IPS-15b (cell line): ENCODE measurements around the gene NFIA.

ENCODE experiments used
- H3K27me3 ChIP-seq: one replicate; pipeline ENCODE4 v1.6.1; 2013; ENCODE audit warnings: low read length; ENCODE audit not compliant: control insufficient read depth, insufficient read depth
- H3K36me3 ChIP-seq: one replicate; pipeline ENCODE4 v1.6.1; 2013; ENCODE audit warnings: low read length; ENCODE audit not compliant: control insufficient read depth, insufficient read depth
- H3K4me1 ChIP-seq: one replicate; pipeline ENCODE4 v1.6.1; 2013; ENCODE audit warnings: mild to moderate bottlenecking, low read length; ENCODE audit not compliant: control insufficient read depth, insufficient read depth
- H3K4me3 ChIP-seq: one replicate; pipeline ENCODE4 v1.5.1; 2013; ENCODE audit warnings: low read depth, low read length
- H3K9ac ChIP-seq: one replicate; pipeline ENCODE4 v1.6.1; 2013; ENCODE audit warnings: low read depth, mild to moderate bottlenecking, low read length
- H3K9me3 ChIP-seq: one replicate; pipeline ENCODE4 v1.6.1; 2013; ENCODE audit warnings: mild to moderate bottlenecking, low read length; ENCODE audit not compliant: control insufficient read depth, insufficient read depth

Gene NFIA

GRCh38 chr1:61116421-61116820 is 34.1 kb downstream of the NFIA start:
- Histone ChIP-seq H3K9me3 (no peaks in the 10 kb centered on the region), H3K27me3 (no peaks in the 10 kb centered on the region), H3K4me1 (peaks cover 6% of the 10 kb centered on the region), H3K4me3 (no peak overlapping the region), H3K9ac (no peak overlapping the region), H3K36me3 (no peaks in the 10 kb centered on the region)

- no peak overlapping the region for H3K4me3 ChIP-seq
- H3K9me3 ChIP-seq: no peaks in the 10 kb centered on the region
- no peaks in the 10 kb centered on the region for H3K36me3 ChIP-seq
- no peak overlapping the region for H3K9ac ChIP-seq
- peaks cover 1% of the 10 kb centered on the region for H3K4me1 ChIP-seq
- H3K27me3 ChIP-seq: no peaks in the 10 kb centered on the region
Measured at GRCh38 chr1:61117283-61117682, 34.9 kb downstream of the NFIA start.

GRCh38 chr1:61119085-61119484 is 36.7 kb downstream of the NFIA start:
- H3K27me3 ChIP-seq: no peaks in the 10 kb centered on the region
- no peaks in the 10 kb centered on the region for H3K4me1 ChIP-seq
- no peak overlapping the region for H3K9ac ChIP-seq

DNA sequence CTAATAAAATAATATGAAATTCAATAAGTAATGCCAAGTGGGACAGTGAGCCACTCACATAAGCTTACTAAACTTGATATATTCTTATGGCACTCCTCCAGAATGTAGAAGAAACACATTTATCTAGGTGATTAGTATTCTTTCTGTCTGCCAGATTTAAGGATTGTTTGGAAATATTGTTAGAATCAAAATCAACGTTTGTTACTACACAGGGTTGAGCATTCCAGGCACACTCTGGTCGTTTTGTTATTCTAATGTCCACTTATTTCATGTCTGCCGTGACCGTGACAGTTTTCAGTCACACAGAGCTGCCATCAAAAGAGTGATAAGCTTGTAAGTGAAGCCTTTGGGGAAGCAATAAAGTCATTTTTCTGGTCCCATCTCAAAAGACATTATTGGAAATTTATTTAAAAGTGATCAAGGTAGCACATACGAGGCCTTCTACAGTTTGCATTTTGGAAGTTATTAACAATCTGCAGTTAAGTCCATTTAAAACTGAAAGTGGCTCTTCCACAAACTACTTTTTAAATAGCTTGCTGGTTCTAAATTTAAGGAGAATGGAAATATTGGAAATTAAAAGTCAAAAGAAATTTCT is 38.0 kb downstream of the NFIA start:
- no peaks in the 10 kb centered on the region for H3K4me1 ChIP-seq
- no peaks in the 10 kb centered on the region for H3K27me3 ChIP-seq
- no peaks in the 10 kb centered on the region for H3K36me3 ChIP-seq
- no peak overlapping the region for H3K4me3 ChIP-seq
- H3K9me3 ChIP-seq: no peaks in the 10 kb centered on the region
- no peak overlapping the region for H3K9ac ChIP-seq

More at GRCh38 chr1:61119085-61119484, 36.7 kb downstream of the NFIA start:
- H3K36me3 ChIP-seq: no peaks in the 10 kb centered on the region
- no peak overlapping the region for H3K4me3 ChIP-seq
- no peaks in the 10 kb centered on the region for H3K9me3 ChIP-seq

GRCh38 chr1:61120998-61121397 is 38.6 kb downstream of the NFIA start:
- H3K27me3 ChIP-seq: no peaks in the 10 kb centered on the region
- no peaks in the 10 kb centered on the region for H3K9me3 ChIP-seq
- H3K4me3 ChIP-seq: no peak overlapping the region
- no peaks in the 10 kb centered on the region for H3K36me3 ChIP-seq
- H3K4me1 ChIP-seq: no peaks in the 10 kb centered on the region
- H3K9ac ChIP-seq: no peak overlapping the region

GRCh38 chr1:61121631-61122030 is 39.3 kb downstream of the NFIA start:
- H3K9me3 ChIP-seq: no peaks in the 10 kb centered on the region
- no peak overlapping the region for H3K4me3 ChIP-seq
- no peak overlapping the region for H3K9ac ChIP-seq
- no peaks in the 10 kb centered on the region for H3K36me3 ChIP-seq
- H3K27me3 ChIP-seq: no peaks in the 10 kb centered on the region
- H3K4me1 ChIP-seq: no peaks in the 10 kb centered on the region

- Histone ChIP-seq H3K4me3 (no peak overlapping the region), H3K9me3 (no peaks in the 10 kb centered on the region), H3K4me1 (no peaks in the 10 kb centered on the region), H3K9ac (no peak overlapping the region), H3K27me3 (no peaks in the 10 kb centered on the region), H3K36me3 (no peaks in the 10 kb centered on the region)
Measured at GRCh38 chr1:61122389-61122788, 40.0 kb downstream of the NFIA start.

GRCh38 chr1:61123326-61123725 is 41.0 kb downstream of the NFIA start:
- H3K36me3 ChIP-seq: no peaks in the 10 kb centered on the region
- no peaks in the 10 kb centered on the region for H3K4me1 ChIP-seq
- no peaks in the 10 kb centered on the region for H3K9me3 ChIP-seq
- no peak overlapping the region for H3K4me3 ChIP-seq
- no peaks in the 10 kb centered on the region for H3K27me3 ChIP-seq
- no peak overlapping the region for H3K9ac ChIP-seq

GRCh38 chr1:61124078-61124477 is 41.7 kb downstream of the NFIA start:
- Histone ChIP-seq H3K4me1 (no peaks in the 10 kb centered on the region), H3K9ac (no peak overlapping the region), H3K27me3 (no peaks in the 10 kb centered on the region), H3K9me3 (no peaks in the 10 kb centered on the region), H3K36me3 (no peaks in the 10 kb centered on the region), H3K4me3 (no peak overlapping the region)

- no peaks in the 10 kb centered on the region for H3K27me3 ChIP-seq
- H3K9me3 ChIP-seq: no peaks in the 10 kb centered on the region
- no peaks in the 10 kb centered on the region for H3K4me1 ChIP-seq
- no peak overlapping the region for H3K9ac ChIP-seq
- no peaks in the 10 kb centered on the region for H3K36me3 ChIP-seq
- H3K4me3 ChIP-seq: no peak overlapping the region
Measured at GRCh38 chr1:61124696-61125095, 42.3 kb downstream of the NFIA start.

GRCh38 chr1:61125263-61125662 is 42.9 kb downstream of the NFIA start:
- Histone ChIP-seq H3K4me3 (no peak overlapping the region), H3K4me1 (no peaks in the 10 kb centered on the region), H3K9me3 (no peaks in the 10 kb centered on the region), H3K36me3 (no peaks in the 10 kb centered on the region), H3K9ac (no peak overlapping the region), H3K27me3 (no peaks in the 10 kb centered on the region)

DNA sequence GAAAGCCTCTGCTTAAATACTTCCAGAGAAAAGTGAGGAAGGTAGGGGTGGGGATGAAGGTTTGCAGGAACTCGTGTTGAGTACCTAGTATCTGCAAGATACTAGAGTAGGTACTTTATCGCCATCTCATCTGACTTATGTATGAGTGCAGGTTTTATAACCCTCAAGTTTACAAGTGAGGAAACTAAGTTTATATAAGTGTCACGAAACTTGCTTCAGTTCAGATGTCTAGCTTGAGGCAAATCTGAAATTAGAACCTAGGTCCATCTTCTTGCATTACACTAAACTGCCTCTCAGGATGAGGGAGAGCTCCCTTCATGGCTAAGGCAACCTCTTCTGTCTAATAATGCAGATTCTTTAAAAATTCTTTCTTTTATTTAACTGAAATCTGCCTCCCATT is 43.5 kb downstream of the NFIA start:
- Histone ChIP-seq H3K9me3 (no peaks in the 10 kb centered on the region), H3K36me3 (no peaks in the 10 kb centered on the region), H3K4me3 (no peak overlapping the region), H3K4me1 (no peaks in the 10 kb centered on the region), H3K27me3 (no peaks in the 10 kb centered on the region), H3K9ac (no peak overlapping the region)
